Lower leg skin (tissue), 3 donors: ENCODE results near the gene ATCAY.

Experiments
- CTCF ChIP-seq, 3 donors: fragments of 450-650 bp; IDR thresholded peaks; one replicate each; pipeline ENCODE4 v1.5.1; 2016; ENCODE audit warnings: antibody characterized with exemption in 3 of 3, mild to moderate bottlenecking in 3 of 3, moderate library complexity in 2 of 3
- POLR2A ChIP-seq, 2 donors: fragments of 450-650 bp; IDR thresholded peaks; one replicate each; pipeline ENCODE4 v1.6.1; 2016 to 2017; ENCODE audit warnings: antibody characterized with exemption in 2 of 2, mild to moderate bottlenecking in 1 of 2, moderate library complexity in 1 of 2

GRCh38 chr19:3923912-3924311, 43.4 kb downstream of the ATCAY start:
- TF ChIP-seq CTCF (IDR thresholded peaks at IDR 0.05): no peak
- TF ChIP-seq POLR2A (IDR thresholded peaks at IDR 0.05): no peak
